GM23338 (cell line): ENCODE results near the gene RPL27. TPM values are rescaled to one million over a fixed set of nuclear protein-coding genes. Genes with fewer than 3 reads are reported as not detected.
A peak's percentile ranks its signal among the peaks of the same experiment; 100 is the strongest.
"Not testable (repeated sequence)": the region's sequence is repeated elsewhere in the genome, so short reads cannot be mapped to it uniquely, and the experiment has no call there.

Experiments used
- ATAC-seq: fragments of 200-7000 bp; cut with Tn5 transposase; 3 replicates; pipeline ENCODE4 v1.9.1; 2020
- DNase-seq: peaks from one replicate; pipeline ENCODE4 v3.0.0-alpha.2; 2015; ENCODE audit warnings: low spot score
- H2AFZ ChIP-seq: fragments of 200-600 bp; sonication (generic); 2 replicates; pipeline ENCODE4 v1.8.0; 2016; ENCODE audit warnings: antibody characterized with exemption, mild to moderate bottlenecking, moderate library complexity
- H3F3A ChIP-seq: fragments of 200-600 bp; sonication (generic); replicated peaks from 2 replicates; pipeline ENCODE4 v1.8.0; 2017; ENCODE audit warnings: antibody characterized with exemption, mixed run types, low read depth
- H3K27ac ChIP-seq: fragments of 200-600 bp; sonication (generic); 2 replicates; pipeline ENCODE4 v1.6.1; 2016; ENCODE audit warnings: low read depth
- H3K27me3 ChIP-seq: fragments of 200-600 bp; sonication (generic); 2 replicates; pipeline ENCODE4 v1.8.0; 2016; ENCODE audit warnings: mild to moderate bottlenecking, mixed run types, moderate library complexity; ENCODE audit not compliant: insufficient read depth
- H3K36me3 ChIP-seq: fragments of 200-600 bp; sonication (generic); 2 replicates; pipeline ENCODE4 v1.8.0; 2016; ENCODE audit warnings: mild to moderate bottlenecking; ENCODE audit not compliant: insufficient read depth
- H3K4me1 ChIP-seq: fragments of 200-600 bp; sonication (generic); 2 replicates; pipeline ENCODE4 v1.8.0; 2016; ENCODE audit warnings: mild to moderate bottlenecking, moderate library complexity; ENCODE audit not compliant: insufficient read depth
- H3K4me2 ChIP-seq: fragments of 200-600 bp; sonication (generic); 2 replicates; pipeline ENCODE4 v1.7.1; 2017; ENCODE audit warnings: mixed run types
- H3K4me3 ChIP-seq: fragments of 200-600 bp; sonication (generic); 2 replicates; pipeline ENCODE4 v1.6.1; 2016; ENCODE audit warnings: mixed run types
- H3K79me2 ChIP-seq: fragments of 200-600 bp; sonication (generic); replicated peaks from 2 replicates; pipeline ENCODE4 v1.8.0; 2017; ENCODE audit warnings: mild to moderate bottlenecking; ENCODE audit not compliant: insufficient read depth
- H3K9me2 ChIP-seq: fragments of 200-600 bp; sonication (generic); 2 replicates; pipeline ENCODE4 v1.8.0; 2017; ENCODE audit not compliant: insufficient read depth
- H4K20me1 ChIP-seq: fragments of 200-600 bp; sonication (generic); replicated peaks from 2 replicates; pipeline ENCODE4 v1.8.0; 2017; ENCODE audit warnings: mild to moderate bottlenecking; ENCODE audit not compliant: insufficient read depth
- H3K27ac Mint-ChIP-seq: 2 replicates; pipeline ENCODE4 v1.8.0; 2020; ENCODE audit warnings: inconsistent platforms, mild to moderate bottlenecking, moderate library complexity, mixed read lengths
- H3K27me3 Mint-ChIP-seq: 3 replicates; pipeline ENCODE4 v1.8.0; 2022; ENCODE audit warnings: low read depth, mild to moderate bottlenecking, moderate library complexity, mixed read lengths, inconsistent platforms; ENCODE audit not compliant: insufficient read depth, poor library complexity
- H3K36me3 Mint-ChIP-seq: 3 replicates; pipeline ENCODE4 v1.8.0; 2021; ENCODE audit warnings: low read depth, mild to moderate bottlenecking, inconsistent platforms, moderate library complexity, mixed read lengths
- H3K4me1 Mint-ChIP-seq: 3 replicates; pipeline ENCODE4 v1.8.0; 2020; ENCODE audit warnings: mild to moderate bottlenecking, inconsistent platforms, mixed read lengths
- H3K4me3 Mint-ChIP-seq: 3 replicates; pipeline ENCODE4 v1.8.0; 2021; ENCODE audit warnings: moderate library complexity, mild to moderate bottlenecking, inconsistent platforms, mixed read lengths
- H3K9me3 Mint-ChIP-seq: 3 replicates; pipeline ENCODE4 v1.8.0; 2020; ENCODE audit warnings: moderate library complexity, mild to moderate bottlenecking, inconsistent platforms, mixed read lengths
- CREB1 ChIP-seq: fragments of 250-450 bp; sonication (Bioruptor Pico); IDR thresholded peaks from 2 replicates; pipeline ENCODE4 v1.5.0; 2020; ENCODE audit warnings: low read depth, mild to moderate bottlenecking, moderate library complexity
- EZH2phosphoT487 ChIP-seq: fragments of 200-600 bp; sonication (generic); IDR thresholded peaks from one replicate; pipeline ENCODE4 v1.8.1; 2018; ENCODE audit warnings: antibody characterized with exemption; ENCODE audit not compliant: unreplicated experiment
- NANOG ChIP-seq: IDR thresholded peaks from 2 replicates; pipeline ENCODE4 v1.6.1; 2016; ENCODE audit warnings: antibody characterized with exemption, borderline replicate concordance
- POLR2AphosphoS5 ChIP-seq: IDR thresholded peaks from 2 replicates; pipeline ENCODE4 v1.6.1; 2016; ENCODE audit warnings: antibody characterized with exemption, low read depth
- polyA plus RNA-seq: library from polyadenylated mRNA; unstranded; fragments of >200 nt; fragmentation: Nextera tagmentation; extraction: Ambion mirVana; gene quantifications from 2 replicates; pipeline ENCODE4 v1.2.1, GENCODE V29; 2016
- total RNA-seq: library from RNA; depleted of rRNA; stranded (reverse); fragments of >200 nt; shearing (Covaris generic); gene quantifications from 2 replicates; pipeline ENCODE4 v1.2.3, GENCODE V29; 2014

The RPL27 gene
- total and polyA plus RNA-seq, 2 experiments from 2014 or later: 1,784 to 2,722 TPM

GRCh38 chr17:42975701-42976100 is 22.5 kb upstream of the RPL27 start:
- H2AFZ ChIP-seq, H3F3A ChIP-seq, ATAC-seq, H3K4me2 ChIP-seq, H3K27me3 Mint-ChIP-seq, H3K36me3 Mint-ChIP-seq, H3K27ac Mint-ChIP-seq, H3K36me3 ChIP-seq, H3K4me1 ChIP-seq, H3K4me3 Mint-ChIP-seq, DNase-seq, H4K20me1 ChIP-seq, H3K9me3 Mint-ChIP-seq, H3K4me1 Mint-ChIP-seq, H3K27ac ChIP-seq, H3K9me2 ChIP-seq, H3K4me3 ChIP-seq, H3K79me2 ChIP-seq, H3K27me3 ChIP-seq: not testable (repeated sequence)

- no peaks in the 10 kb centered on the region for H3K36me3 ChIP-seq
- no peaks in the 10 kb centered on the region for H3K27me3 ChIP-seq
- peaks cover 33% of the 10 kb centered on the region for H3K79me2 ChIP-seq
- H3K4me3 ChIP-seq: peak within 1 kb of the TSS; percentile 92
- H3K4me3 Mint-ChIP-seq: peak within 1 kb of the TSS; percentile 96
- peak; percentile 78 for ATAC-seq
- peak within 1 kb of the TSS; percentile 95 for H3K27ac Mint-ChIP-seq
- peaks cover 17% of the 10 kb centered on the region for H3K4me1 Mint-ChIP-seq
- 0 out of 2 replicates have a peak, but pooled peaks cover 4% of the 10 kb centered on the region for H4K20me1 ChIP-seq
- H3K4me1 ChIP-seq: peaks cover 16% of the 10 kb centered on the region
- DNase-seq: peak; percentile 84
- H3K27ac ChIP-seq: peak within 1 kb of the TSS; percentile 96
- H3K4me2 ChIP-seq: peak within 1 kb of the TSS; percentile 96
- peaks cover 9% of the 10 kb centered on the region; the same call in 1 of the 2 replicates for H3F3A ChIP-seq
- H3K9me2 ChIP-seq: no peaks in the 10 kb centered on the region
- TF ChIP-seq NANOG: no peak
- peak within 1 kb of the TSS; percentile 100 for H2AFZ ChIP-seq
- peaks cover 18% of the 10 kb centered on the region for H3K27me3 Mint-ChIP-seq
- H3K9me3 Mint-ChIP-seq: no peaks in the 10 kb centered on the region; the same call in 2 of the 3 replicates
- H3K36me3 Mint-ChIP-seq: peaks cover 6% of the 10 kb centered on the region; the same call in 2 of the 3 replicates
Observed at GRCh38 chr17:42979511-42980273, 18.5 kb upstream of the RPL27 start, which contains the start of gene PTGES3L. Gene PTGES3L (minus strand): TSS chr17:42980080. CDS start chr17:42980053, 27 bp downstream.

GRCh38 chr17:42980274-42980765 is 17.9 kb upstream of the RPL27 start, which contains the start of gene RUNDC1:
Gene RUNDC1 (plus strand): TSS chr17:42980565. CDS start chr17:42980577, 12 bp downstream.
- H3K27ac ChIP-seq: peak within 1 kb of the TSS; percentile 96
- ATAC-seq: peak; percentile 77

More at GRCh38 chr17:42980274-42980765, 17.9 kb upstream of the RPL27 start, which contains the start of gene RUNDC1:
- peak within 1 kb of the TSS; percentile 92 for H3K4me3 ChIP-seq
- no peaks in the 10 kb centered on the region for H3K27me3 ChIP-seq
- Mint-ChIP-seq H3K4me3 (peak within 1 kb of the TSS; percentile 96), H3K27me3 (peaks cover 18% of the 10 kb centered on the region), H3K4me1 (peaks cover 17% of the 10 kb centered on the region), H3K27ac (peak within 1 kb of the TSS; percentile 95), H3K36me3 (peaks cover 9% of the 10 kb centered on the region; the same call in 2 of the 3 replicates), H3K9me3 (no peaks in the 10 kb centered on the region; the same call in 2 of the 3 replicates)
- H3K4me2 ChIP-seq: peak within 1 kb of the TSS; percentile 96
- peak; percentile 73 for TF ChIP-seq CREB1
- TF ChIP-seq EZH2phosphoT487: no peak
- TF ChIP-seq POLR2AphosphoS5: peak; percentile 68
- peaks cover 9% of the 10 kb centered on the region; the same call in 1 of the 2 replicates for H3F3A ChIP-seq
- H4K20me1 ChIP-seq: 0 out of 2 replicates have a peak, but pooled peaks cover 4% of the 10 kb centered on the region
- H3K36me3 ChIP-seq: no peaks in the 10 kb centered on the region
- peaks cover 33% of the 10 kb centered on the region for H3K79me2 ChIP-seq
- H3K9me2 ChIP-seq: no peaks in the 10 kb centered on the region
- H2AFZ ChIP-seq: peak within 1 kb of the TSS; percentile 100
- H3K4me1 ChIP-seq: peaks cover 16% of the 10 kb centered on the region
- peak; percentile 97 for DNase-seq
